NCI-H510A (cell line): Measurements from ENCODE around the gene RLN3.
A peak's percentile ranks its signal among the peaks of the same experiment; 100 is the strongest.
"Not testable (repeated sequence)": the region's sequence is repeated elsewhere in the genome, so short reads cannot be mapped to it uniquely, and the experiment has no call there.

Source experiments
- DNase-seq: peaks from one replicate; lab custom pipeline; 2025; lab: John Stamatoyannopoulos, UW

The RLN3 gene

DNA sequence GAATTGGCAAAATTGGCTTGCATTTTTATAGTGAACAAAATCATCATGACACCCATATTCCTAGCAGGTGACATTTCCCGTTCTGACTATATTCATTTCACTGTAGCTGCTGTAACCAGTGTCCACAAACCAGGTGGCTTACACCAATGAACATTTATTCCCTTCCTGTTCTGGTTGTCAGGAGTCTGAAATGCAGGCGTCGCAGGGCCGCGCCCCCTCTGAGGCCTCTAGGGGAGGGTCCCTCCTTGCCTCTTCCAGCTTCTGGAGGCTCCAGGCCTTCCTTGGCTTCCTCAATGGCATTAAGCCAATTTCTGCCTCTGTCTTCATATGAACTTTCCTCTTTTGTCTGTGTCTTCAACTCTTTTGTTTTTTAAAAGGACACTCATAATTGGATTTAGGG is 6.5 kb upstream of the RLN3 start:
- no peak for DNase-seq

DNA sequence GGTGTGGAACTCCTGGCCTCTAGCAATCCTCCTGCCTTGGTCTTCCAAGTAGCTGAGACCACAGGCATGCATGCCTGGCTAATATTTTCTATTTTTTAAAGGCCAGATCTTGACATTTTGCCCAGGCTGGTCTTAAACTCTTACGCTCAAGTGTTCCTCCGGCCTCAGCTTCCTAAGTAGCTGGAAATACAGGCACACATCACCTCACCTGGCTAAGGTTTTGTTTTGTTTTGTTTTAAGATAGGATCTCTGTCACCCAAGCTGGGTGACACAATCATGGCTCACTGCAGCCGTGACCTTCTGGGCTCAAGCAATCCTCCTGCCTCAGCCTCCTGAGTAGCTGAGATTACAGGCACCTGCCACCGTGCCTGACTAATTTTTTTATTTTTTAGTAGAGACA is 5.5 kb upstream of the RLN3 start:
- no peak for DNase-seq

DNA sequence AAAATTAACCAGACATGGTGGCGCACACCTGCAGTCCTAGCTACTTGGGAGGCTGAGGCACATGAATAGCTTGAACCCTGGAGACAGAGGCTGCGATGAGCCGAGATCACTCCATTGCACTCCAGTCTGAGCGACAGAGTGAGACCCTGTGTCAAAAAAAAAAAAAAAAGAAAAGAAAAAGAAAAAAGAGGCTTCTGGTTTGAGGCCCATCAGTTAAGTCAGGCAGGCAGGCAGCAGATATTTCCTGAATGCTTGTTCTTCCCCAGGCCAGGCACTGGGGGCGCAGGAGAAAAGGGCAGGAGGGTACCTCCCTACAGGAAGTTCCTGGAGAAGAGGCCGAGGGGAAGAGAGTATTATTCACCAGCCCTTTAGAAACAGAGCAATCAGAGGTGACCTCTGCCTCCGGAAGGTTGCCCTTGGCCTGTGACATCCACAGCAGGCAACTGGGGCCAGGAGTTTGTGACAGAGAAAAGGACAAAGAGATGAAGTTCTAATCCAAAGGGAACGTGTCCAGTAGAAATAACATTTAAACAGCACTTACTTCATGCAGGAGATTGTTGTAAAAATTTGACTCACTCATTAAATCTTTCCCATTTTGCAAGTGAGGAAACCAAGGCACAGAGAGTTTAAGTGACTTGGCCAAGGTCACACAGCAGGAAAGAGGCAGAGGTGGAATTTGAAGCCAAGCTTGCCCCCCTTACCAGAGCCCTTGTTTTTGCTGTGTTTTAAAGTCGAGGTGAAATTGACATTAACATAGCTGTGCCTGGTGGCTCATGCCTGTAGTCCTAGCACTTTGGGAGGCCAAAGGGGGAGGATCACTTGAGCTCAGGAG is 4.3 kb upstream of the RLN3 start:
- no peak for DNase-seq

DNA sequence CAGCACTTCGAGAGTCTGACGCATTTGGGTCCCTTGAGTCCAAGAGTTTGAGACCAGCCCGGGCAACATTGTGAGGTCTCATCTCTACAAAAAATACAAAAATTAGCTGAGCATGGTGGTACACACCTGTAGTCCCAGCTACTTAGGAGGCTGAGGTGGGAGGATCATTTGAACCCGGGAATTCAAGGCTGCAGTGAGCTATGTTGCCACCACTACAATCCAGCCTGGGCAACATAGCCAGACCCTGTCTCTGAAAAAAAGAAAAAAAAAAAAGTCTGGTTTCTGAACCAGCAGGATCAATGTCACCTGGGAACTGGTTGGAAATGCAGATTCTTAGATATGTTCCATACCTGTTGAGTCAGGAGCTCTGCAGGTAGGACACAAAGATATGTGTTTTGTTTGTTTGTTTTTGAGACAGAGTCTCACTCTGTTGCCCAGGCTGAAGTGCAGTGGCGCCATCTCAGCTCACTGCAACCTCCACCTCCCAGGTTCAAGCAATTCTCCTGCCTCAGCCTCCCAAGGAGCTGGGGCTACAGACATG is 1.2 kb upstream of the RLN3 start:
- DNase-seq = not testable (repeated sequence)

DNA sequence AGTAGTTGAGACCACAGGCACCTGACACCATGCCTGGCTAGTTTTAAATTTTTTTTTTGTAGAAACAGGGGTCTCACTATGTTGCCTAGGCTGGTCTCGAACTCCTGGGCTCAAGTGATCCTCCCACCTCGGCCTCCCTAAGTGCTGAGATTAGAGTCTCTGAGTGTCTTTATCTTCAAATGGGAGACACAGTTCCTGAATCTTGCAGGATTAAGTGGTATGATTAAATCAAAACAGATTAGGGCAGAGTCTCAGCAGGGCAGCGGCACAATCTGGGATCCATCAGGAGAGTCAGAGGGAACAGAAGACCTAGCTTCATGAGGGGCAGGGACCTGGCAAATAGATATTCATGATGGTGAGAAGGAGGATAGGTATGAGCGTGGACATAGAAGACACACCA is 953 bp downstream of the RLN3 start:
- DNase-seq = no peak

DNA sequence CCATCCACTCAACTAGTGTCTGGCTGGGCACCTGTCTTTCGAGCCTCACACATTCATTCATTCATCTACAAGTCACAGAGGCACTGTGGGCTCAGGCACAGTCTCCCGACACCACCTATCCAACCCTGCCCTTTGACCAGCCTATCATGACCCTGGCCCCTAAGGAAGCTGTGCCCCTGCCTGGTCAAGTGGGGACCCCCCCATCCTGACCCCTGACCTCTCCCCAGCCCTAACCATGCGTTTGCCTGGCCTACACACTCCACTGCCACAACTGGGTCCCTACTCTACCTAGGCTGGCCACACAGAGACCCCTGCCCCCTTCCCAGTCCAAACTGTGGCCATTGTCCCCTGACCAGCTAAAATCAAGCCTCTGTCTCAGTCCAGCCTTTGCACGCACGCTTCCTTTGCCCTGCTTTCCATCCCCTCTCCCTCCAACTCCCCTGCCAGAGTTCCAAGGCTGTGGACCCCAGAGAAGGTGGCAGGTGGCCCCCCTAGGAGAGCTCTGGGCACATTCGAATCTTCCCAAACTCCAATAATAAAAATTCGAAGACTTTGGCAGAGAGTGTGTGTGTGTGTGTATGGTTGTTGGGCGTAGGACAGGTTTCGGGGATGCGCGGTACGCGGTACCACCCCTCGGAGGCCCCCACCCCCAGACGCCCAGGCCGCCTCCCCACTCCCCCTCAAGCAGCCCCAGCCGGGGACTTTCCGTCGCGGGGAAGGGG is 3.2 kb downstream of the RLN3 start:
- no peak for DNase-seq

DNA sequence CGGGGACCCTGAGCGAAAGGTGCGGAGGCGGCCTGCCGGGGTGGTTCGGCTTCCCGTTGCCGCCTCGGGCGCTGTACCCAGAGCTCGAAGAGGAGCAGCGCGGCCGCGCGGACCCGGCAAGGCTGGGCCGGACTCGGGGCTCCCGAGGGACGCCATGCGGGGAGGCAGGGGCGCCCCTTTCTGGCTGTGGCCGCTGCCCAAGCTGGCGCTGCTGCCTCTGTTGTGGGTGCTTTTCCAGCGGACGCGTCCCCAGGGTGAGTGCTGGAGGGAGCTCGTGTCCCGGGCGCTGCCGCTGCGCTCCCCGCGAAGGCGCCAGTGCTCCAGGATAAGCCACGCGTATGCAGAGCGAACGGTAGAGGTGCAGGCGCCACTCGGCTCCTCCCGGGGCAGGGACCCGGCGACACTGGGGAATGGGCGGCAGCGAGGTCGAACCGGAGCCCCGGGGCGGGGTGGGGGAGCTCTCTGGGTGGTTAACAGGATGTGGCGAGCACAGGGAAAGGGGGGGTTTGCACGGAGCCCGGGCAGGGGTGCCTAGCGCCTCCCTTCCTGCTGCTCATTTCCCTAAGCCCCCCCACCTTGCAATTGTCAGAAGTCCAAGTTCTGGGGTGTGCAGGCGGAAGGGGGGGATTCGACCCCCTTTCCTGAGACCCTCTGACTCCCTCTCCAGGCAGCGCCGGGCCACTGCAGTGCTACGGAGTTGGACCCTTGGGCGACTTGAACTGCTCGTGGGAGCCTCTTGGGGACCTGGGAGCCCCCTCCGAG is 4.0 kb downstream of the RLN3 start, which contains the start of gene IL27RA:
IL27RA (plus strand) TSS at position 44 of the 762 bp plus-strand sequence; CDS start at position 155, 111 bp downstream.
- no peak for DNase-seq

DNA sequence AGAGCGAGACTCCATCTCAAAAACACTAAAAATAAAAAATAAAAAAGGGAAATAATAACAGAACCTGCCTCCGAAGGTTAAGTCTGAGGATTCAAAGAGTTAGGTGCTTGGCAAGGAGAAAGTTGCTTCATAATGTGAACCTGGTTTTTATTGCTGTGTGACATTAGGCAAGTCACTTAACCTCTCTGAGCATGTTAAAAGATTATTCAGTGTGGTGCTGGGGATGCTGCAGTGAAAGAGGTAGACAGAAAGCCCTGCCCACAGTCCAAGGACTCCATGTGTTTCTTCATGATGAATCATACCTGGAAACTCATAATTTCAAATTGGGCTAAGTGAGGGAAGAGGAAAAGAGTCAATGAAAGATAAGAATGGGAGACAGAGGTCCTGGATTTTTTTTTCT is 6.0 kb downstream of the RLN3 start:
- DNase-seq = no peak

DNA sequence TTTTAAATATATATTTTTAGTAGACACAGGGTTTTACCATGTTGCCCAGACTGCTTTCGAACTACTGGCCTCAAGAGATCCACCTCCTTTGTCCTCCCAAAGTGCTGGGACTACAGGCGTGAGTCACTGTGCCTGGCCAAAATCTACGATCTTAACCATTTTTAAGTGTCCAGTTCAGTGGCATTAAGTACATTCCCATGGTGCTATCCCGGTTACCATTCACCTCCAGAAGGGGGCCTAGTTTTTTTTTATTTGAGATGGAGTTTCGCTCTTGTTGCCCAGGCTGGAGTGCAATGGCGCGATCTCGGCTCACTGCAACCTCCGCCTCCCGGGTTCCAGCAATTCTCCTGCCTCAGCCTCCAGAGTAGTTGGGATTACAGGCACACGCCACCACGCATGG is 7.2 kb downstream of the RLN3 start:
- DNase-seq = not testable (repeated sequence)

DNA sequence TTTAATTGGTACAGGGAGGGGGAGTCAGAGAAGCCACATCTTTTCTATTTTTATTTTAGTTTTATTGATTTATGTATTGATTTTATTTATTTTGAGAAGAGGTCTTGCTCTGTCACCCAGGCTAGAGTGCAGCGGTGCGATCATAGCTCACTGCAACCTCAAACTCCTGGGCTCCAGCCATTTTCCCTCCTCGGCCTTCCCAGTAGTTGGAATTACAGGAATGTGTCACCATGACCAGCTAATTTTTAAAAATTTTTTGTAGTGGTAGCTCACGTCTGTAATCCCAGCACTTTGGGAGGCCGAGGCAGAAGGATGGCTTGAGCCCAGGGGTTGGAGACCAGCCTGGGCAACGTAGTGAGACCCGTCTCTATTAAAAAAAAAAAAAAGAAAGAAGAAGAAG is 7.8 kb downstream of the RLN3 start:
- DNase-seq = no peak

DNA sequence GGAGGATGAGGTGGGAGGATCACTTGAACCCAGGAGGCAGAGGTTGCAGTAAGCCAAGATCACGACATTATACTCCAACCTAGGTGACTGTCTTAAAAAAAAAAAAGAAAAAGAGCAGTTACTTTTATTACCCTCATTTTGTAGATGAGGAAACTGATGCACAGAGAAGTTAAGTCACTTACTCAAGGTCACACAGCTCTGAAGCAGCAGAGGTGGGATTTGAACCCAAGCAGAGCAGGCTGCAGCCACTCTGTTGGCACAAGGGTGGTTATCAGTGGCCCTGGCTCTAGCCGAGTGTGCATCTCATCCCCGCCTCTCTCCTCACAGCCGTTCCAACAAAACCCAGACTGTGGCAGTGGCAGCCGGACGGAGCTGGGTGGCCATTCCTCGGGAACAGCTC is 11.2 kb downstream of the RLN3 start:
- DNase-seq = no peak

DNA sequence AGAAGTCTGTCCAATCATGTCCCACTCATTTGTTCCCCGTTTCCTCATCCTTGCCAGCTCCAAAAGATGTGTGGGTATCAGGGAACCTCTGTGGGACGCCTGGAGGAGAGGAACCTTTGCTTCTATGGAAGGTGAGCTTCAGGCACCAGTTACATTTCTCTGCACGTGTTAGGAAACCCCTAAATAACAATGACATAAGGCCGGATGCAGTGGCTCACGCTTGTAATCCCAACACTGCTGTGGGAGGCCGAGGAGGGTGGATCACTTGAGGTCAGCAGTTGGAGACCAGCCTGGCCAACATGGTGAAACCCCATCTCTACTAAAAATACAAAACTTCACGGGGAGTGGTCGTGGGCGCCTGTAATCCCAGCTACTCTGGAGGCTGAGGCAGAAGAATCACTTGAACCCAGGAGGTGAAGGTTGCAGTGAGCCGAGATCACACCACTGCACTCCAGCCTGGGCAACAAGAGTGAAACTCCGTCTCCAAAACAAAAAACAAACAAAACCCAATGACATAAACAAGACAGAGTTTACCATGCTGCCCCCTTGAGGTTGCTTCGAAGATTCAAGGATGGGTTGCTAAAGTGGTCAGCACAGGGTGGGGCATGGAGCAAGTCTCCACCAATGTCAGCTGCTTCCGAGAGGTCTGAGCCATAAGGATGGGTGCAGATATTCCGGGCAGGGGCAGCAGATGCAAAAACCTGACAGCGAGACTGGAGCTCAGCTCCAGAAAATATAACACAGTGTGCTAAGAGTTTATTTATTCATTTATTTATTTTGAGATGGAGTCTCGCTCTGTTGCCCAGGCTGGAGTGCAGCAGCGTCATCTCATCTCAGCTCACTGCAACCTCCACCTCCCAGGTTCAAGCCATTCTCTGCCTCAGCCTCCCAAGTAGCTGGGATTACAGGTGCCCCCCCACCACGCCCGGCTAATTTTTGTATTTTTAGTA is 15.0 kb downstream of the RLN3 start:
- DNase-seq = peak; percentile 33

DNA sequence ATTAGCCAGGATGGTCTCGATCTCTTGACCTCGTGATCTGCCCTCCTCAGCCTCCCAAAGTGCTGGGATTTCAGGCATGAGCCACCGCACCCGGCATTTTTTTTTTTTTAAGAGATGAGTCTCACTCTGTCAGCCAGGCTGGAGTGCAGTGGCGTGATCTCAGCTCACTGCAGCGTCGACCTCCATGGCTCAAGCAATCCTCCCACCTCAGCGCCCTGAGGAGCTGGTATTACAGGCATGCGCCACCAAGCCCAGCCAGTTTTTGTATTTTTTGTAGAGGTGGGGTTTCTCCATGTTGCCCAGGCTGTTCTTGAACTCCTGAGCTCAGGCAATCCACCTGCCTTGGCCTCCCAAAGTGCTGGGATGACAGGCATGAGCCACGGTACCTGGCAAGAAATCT is 19.9 kb downstream of the RLN3 start:
- DNase-seq = not testable (repeated sequence)

DNA sequence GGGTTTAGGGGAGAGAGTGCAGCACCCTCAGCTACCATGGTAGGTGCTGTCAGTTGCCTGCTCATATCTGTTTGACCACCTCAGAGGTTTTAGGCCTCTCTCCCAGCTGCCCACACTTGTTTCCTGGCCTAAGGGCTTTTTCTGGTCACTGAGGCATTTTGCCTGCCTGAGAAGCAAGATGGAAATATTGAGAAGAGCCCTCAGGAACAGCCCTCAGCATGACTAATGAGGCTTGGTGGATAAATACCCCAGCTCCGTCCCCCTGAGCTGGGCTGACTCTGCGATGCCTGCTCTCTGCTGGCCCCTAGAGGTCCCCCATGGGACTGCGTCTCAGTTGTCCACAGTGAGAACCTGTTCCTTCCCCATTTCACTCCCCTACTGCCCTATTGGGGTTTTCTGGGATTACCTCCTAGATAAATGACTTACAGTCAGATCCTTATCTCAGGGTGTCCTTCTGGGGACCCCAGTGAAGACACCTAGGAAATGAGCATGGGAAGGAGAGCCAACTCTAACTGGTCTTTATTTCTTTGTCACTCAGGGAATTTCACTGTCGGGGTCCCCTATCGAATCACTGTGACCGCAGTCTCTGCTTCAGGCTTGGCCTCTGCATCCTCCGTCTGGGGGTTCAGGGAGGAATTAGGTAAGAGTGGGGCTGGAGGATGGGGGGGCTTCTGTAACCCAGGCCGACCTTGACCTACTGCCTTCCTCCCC is 20.6 kb downstream of the RLN3 start:
- no peak for DNase-seq

DNA sequence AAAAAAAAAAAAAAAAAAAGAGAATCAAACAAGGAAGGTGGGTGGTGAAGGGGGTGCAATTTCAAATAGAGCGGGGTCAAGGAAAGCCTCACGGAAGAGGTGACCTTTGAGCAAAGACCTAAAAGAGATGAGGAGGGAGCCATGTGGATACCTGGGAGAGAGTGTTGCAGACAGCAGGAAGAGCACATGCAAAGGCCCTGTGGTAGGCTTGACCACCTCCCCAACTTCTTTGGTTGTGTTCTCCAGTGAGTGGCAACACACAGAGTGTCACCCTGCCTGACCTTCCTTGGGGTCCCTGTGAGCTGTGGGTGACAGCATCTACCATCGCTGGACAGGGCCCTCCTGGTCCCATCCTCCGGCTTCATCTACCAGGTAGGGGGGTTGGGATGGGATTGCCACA is 22.6 kb downstream of the RLN3 start:
- no peak for DNase-seq

DNA sequence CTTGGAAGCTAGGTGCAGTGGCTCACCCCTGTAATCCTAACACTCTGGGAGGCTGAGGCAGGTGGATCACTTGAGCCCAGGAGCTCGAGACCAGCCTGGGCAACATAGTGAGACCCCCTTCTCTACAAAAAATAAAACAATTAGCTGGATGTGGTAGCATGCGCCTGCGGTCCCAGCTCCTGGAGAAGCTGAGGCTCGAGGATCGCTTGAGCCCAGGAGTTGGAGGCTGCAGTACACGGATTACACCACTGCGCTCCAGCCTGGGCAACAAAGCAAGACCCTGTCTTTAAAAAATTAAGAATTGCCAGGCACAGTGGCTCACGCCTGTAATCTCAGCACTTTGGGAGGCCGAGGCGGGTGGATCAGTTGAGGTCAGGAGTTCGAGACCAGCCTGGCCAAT is 23.0 kb downstream of the RLN3 start:
- not testable (repeated sequence) for DNase-seq

DNA sequence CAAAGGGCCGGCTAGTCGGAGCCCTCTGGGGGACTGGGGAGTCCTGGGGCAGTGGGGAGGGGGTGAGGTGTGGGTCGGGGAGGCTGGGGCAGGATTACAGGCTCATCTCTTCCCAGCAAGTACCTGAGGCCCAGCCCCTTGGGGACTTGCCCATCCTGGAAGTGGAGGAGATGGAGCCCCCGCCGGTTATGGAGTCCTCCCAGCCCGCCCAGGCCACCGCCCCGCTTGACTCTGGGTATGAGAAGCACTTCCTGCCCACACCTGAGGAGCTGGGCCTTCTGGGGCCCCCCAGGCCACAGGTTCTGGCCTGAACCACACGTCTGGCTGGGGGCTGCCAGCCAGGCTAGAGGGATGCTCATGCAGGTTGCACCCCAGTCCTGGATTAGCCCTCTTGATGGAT is 24.0 kb downstream of the RLN3 start:
- DNase-seq = no peak

DNA sequence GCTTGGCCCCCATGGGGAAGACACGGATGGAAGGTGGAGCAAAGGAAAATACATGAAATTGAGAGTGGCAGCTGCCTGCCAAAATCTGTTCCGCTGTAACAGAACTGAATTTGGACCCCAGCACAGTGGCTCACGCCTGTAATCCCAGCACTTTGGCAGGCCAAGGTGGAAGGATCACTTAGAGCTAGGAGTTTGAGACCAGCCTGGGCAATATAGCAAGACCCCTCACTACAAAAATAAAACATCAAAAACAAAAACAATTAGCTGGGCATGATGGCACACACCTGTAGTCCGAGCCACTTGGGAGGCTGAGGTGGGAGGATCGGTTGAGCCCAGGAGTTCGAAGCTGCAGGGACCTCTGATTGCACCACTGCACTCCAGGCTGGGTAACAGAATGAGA is 24.5 kb downstream of the RLN3 start:
- DNase-seq = no peak

DNA sequence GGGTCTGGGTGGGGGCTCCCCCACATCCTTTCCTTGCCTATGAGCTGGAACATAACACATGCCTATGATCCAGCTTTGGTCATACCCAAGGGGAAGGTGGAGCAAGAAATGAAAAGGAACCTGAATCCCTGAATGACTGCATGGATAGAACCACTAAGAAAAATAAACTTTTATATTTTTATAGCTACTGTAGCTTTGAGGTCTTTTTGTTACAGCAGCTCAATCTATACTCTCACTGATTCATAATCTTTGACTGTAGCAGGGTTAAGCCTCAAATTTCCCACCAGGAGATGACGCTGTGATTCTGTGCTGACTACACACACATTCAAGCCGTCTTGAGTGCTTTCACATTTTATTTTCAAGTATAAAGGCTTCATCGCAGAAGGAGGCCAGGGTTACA is 25.1 kb downstream of the RLN3 start:
- no peak for DNase-seq

DNA sequence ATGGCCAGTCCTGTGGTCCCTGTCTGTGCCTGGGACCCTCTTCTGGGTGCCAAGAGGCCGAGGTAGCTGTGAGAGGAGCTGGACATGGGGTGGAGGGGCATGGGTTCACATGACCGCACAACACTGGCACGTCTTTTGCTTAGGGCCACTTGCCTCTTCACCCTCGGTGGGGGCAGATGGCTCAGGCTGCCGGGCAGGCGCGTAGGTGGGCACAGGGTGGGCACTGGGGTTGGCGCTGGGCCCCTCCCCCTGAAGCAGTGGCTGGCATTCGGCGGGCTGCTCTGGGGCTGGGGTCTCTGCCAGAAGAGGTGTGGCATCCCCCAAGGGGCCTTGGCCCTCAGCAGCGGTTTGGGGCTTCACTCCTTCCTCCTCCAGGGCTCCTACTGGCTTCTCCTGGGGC is 25.6 kb downstream of the RLN3 start:
- DNase-seq = no peak

DNA sequence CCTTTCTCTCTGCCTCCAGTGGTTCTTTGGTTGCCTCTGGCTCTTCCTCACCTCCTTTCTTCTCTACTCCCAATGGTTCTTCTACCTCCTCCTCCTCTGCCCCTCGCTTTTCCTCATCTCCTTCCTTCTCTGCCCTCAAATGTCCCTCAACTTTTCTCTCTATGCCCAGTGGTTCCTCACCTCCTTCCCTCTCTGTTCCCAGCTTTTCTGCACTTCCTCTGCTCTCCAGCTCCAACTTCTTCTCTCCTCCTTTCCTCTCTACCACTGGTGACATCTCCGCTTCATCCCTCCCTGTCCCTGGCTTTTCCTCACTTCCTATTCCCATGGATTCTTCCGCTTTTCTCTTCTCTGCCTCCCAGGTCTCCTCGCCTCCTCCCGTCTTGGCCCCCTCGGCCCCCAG is 26.2 kb downstream of the RLN3 start:
- no peak for DNase-seq
